Tibial artery (tissue), 4 donors: Measurements from ENCODE around the gene PINK1.
"Not testable (repeated sequence)": the region's sequence is repeated elsewhere in the genome, so short reads cannot be mapped to it uniquely, and the experiment has no call there.

Experiments used
- DNase-seq, 2 donors: peaks; one replicate each; pipeline ENCODE4 v3.0.0-alpha.2; 2019
- H3K27ac ChIP-seq, 2 donors: fragments of 200-600 bp; sonication (generic) in 1 of 2; 1 replicate in 1 of 2; 2 replicates in 1 of 2; pipeline ENCODE4 v1.5.1; 2018 to 2019; ENCODE audit warnings: mild to moderate bottlenecking in 1 of 2
- H3K27me3 ChIP-seq, 2 donors: fragments of 200-600 bp; sonication (generic) in 1 of 2; one replicate each; pipeline versions ENCODE4 v1.5.1 to v1.6.0; 2016 to 2019
- H3K36me3 ChIP-seq, 3 donors: fragments of 200-600 bp; sonication (generic) in 2 of 3; one replicate each; pipeline ENCODE4 v1.5.1; 2016 to 2019; ENCODE audit warnings: mild to moderate bottlenecking in 2 of 3
- H3K4me1 ChIP-seq, 4 donors: fragments of 200-600 bp; sonication (generic) in 2 of 4; 1 replicate in 3 of 4; 2 replicates in 1 of 4; pipeline ENCODE4 v1.5.1; 2016 to 2019
- H3K4me3 ChIP-seq, 2 donors: fragments of 200-600 bp; sonication (generic) in 1 of 2; 1 replicate in 1 of 2; 2 replicates in 1 of 2; pipeline ENCODE4 v1.5.1; 2018 to 2019; ENCODE audit warnings: mild to moderate bottlenecking in 2 of 2
- H3K9me3 ChIP-seq, 3 donors: fragments of 200-600 bp; sonication (generic) in 1 of 3; one replicate each; pipeline ENCODE4 v1.5.1; 2016 to 2019
- intact Hi-C: fragments of 100-400 bp; cut with DNase I; formaldehyde crosslinking; loops from one replicate; pipeline ENCODE4 v1.15.0; 2023; ENCODE audit warnings: low total_unique reads
- TF ChIP-seq, protein P1 (sequence below), 2 experiments: fragments of 200-600 bp in 1 of 2; fragments of 450-650 bp in 1 of 2; IDR thresholded peaks; one replicate each; pipeline ENCODE4 v1.5.1; 2017 to 2019; ENCODE audit warnings: antibody characterized with exemption in 2 of 2, mild to moderate bottlenecking in 1 of 2, moderate library complexity in 1 of 2

The PINK1 gene

DNA sequence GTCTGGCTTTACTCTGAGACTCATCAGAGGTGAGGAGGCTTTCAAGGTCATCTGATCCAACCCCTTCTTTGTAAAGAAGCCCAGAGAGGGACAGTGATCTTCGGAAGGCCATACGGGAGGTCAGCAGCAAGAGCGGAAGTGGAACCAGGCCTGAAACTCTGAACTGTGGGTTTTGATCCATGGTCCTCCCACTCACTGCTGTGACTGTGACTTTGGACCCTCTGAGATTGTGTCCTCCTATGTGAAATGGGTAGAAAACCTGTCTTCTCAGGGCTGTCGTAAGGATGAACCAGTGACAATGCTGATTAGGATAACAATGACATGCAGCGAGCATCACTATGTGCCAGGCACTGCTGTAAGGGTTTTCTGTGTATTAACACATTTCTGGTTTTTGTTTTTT is 37.7 kb downstream of the PINK1 start:
- no peaks in the 10 kb centered on the region for H3K27me3 ChIP-seq
- intact Hi-C loops, result no loop called here
- no peak for DNase-seq
- no peak overlapping the region for H3K4me3 ChIP-seq
- no peaks in the 10 kb centered on the region for H3K9me3 ChIP-seq
- TF ChIP-seq, protein P1, sequence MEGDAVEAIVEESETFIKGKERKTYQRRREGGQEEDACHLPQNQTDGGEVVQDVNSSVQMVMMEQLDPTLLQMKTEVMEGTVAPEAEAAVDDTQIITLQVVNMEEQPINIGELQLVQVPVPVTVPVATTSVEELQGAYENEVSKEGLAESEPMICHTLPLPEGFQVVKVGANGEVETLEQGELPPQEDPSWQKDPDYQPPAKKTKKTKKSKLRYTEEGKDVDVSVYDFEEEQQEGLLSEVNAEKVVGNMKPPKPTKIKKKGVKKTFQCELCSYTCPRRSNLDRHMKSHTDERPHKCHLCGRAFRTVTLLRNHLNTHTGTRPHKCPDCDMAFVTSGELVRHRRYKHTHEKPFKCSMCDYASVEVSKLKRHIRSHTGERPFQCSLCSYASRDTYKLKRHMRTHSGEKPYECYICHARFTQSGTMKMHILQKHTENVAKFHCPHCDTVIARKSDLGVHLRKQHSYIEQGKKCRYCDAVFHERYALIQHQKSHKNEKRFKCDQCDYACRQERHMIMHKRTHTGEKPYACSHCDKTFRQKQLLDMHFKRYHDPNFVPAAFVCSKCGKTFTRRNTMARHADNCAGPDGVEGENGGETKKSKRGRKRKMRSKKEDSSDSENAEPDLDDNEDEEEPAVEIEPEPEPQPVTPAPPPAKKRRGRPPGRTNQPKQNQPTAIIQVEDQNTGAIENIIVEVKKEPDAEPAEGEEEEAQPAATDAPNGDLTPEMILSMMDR (IDR thresholded peaks at IDR 0.05), result no peak
- no peak overlapping the region for H3K27ac ChIP-seq
- no peaks in the 10 kb centered on the region for H3K36me3 ChIP-seq
- H3K4me1 ChIP-seq, result no peaks in the 10 kb centered on the region

DNA sequence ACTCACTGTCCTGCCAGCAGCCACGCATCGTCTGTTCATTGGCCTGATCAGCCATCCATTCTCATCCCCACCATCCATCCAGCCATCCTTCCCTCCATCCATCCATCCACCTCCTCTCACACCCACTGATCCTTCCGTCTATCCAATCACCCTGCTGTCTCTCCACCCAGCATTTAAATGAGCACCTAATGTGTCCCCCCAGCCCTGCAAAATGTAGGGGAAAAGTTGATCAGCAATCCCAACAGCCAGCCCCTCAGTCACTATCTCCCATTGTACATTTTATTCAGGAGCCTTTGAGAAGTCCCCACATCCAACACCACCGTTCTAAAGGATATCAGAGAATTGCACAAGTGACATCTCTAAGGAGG is 39.0 kb downstream of the PINK1 start:
- TF ChIP-seq, protein P1 (IDR thresholded peaks at IDR 0.05), result no peak
- no peak for DNase-seq
- Histone ChIP-seq H3K36me3 (no peaks in the 10 kb centered on the region), H3K4me1 (no peaks in the 10 kb centered on the region), H3K27me3 (no peaks in the 10 kb centered on the region), H3K9me3 (no peaks in the 10 kb centered on the region), H3K27ac (no peak overlapping the region), H3K4me3 (no peak overlapping the region)
- intact Hi-C loops, result no loop called here

DNA sequence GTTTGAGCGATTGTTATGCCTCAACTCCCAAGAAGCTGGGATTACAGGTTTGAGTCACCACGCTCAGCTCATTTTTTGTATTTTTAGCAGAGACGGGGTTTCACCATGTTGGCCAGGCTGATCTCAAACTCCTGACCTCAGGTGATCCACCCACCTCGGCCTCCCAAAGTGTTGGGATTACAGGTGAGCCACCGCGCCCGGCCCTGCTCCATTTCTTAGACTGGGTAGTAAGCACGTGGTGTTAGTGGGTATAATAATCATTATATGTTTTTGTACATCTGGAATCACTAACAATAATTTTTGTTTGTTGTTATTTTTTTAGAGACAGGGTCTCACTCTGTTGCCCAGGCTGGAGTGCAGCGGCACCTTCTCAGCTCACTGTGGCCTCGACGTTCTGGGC is 40.4 kb downstream of the PINK1 start:
- H3K4me1 ChIP-seq, H3K27me3 ChIP-seq, H3K9me3 ChIP-seq, intact Hi-C loops, DNase-seq, H3K27ac ChIP-seq, H3K36me3 ChIP-seq, H3K4me3 ChIP-seq: not testable (repeated sequence)

DNA sequence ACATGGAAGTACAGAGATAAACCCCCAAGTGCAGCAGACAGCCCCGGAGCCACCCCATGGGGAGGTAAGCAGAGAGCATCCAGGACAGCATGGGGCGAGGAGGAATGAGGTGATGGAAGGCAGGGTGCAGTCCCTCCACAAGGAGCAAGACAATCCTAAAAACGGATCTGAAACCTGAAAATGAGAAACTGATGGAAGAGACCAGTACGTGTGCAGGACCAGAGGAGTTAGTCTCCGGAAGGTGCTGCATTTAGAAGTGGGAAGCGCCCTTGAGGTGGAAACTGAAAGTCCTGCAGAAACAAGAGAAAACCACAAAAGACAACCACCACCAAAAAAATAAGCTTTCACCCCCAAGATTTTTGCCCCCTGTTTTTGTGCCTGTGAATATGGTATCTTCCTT is 45.3 kb downstream of the PINK1 start:
- Histone ChIP-seq H3K27ac (no peak overlapping the region), H3K4me3 (no peak overlapping the region), H3K36me3 (no peaks in the 10 kb centered on the region), H3K4me1 (no peaks in the 10 kb centered on the region), H3K27me3 (no peaks in the 10 kb centered on the region), H3K9me3 (no peaks in the 10 kb centered on the region)
- TF ChIP-seq, protein P1 (IDR thresholded peaks at IDR 0.05), result no peak
- intact Hi-C loops, result no loop called here
- DNase-seq, result no peak

DNA sequence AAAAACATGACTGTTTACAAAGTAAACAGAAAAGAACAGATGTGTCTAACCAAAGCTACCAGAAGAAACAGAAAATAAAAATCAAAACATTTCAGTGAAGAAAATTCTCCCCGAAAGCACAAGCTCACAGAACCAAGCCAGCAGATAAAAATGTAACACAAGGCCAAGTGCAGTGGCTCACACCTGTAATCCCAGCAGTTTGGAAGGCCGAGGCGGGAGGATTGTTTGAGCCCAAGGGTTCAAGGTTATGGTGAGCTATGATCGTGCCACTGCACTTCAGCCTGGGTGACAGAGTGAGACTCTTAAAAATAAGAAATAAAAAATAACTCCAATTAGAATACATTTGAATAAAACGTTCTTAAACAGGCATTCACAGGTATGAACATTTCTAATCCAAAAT is 47.0 kb downstream of the PINK1 start:
- intact Hi-C loops, result no loop called here
- Histone ChIP-seq H3K27ac (no peak overlapping the region), H3K36me3 (no peaks in the 10 kb centered on the region), H3K27me3 (no peaks in the 10 kb centered on the region), H3K4me3 (no peak overlapping the region), H3K4me1 (no peaks in the 10 kb centered on the region), H3K9me3 (no peaks in the 10 kb centered on the region)
- TF ChIP-seq, protein P1 (IDR thresholded peaks at IDR 0.05), result no peak
- no peak for DNase-seq

DNA sequence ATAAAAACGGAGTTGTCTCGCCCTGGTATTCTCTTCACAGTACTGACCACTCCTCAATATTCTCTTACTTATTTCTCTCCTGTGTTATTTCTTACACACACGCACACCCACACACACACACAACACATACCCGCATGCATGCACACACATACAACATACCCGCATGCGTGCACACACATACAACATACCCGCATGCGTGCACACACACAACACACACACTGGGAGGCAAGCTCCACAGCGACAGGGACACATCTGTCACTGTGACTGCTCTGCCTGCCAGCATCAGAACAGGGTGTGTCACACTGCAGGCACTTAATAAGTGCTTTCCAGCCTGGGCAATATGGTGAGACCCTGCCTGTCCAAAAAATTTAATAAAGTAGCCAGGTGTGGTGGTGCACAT is 48.7 kb downstream of the PINK1 start:
- Histone ChIP-seq H3K27me3 (no peaks in the 10 kb centered on the region), H3K4me1 (no peaks in the 10 kb centered on the region), H3K4me3 (no peak overlapping the region), H3K9me3 (no peaks in the 10 kb centered on the region), H3K36me3 (no peaks in the 10 kb centered on the region), H3K27ac (no peak overlapping the region)
- DNase-seq, result no peak
- intact Hi-C loops, result no loop called here
- TF ChIP-seq, protein P1 (IDR thresholded peaks at IDR 0.05), result no peak
